Stimulated activated CD8-positive, alpha-beta memory T cell treated with anti-CD3 and anti-CD28 coated beads, Interleukin-12 subunit alpha, Interleukin-12 subunit beta, amount 100 ng/mL, for 1 hour (primary cell): ENCODE results near the gene MEAF6.
A peak's percentile ranks its signal among the peaks of the same experiment; 100 is the strongest.
"Not testable (repeated sequence)": the region's sequence is repeated elsewhere in the genome, so short reads cannot be mapped to it uniquely, and the experiment has no call there.

Source experiments
- DNase-seq: peaks from one replicate; pipeline ENCODE4 v3.0.0-alpha.2; 2020; ENCODE audit warnings: low read depth

The MEAF6 gene

DNA sequence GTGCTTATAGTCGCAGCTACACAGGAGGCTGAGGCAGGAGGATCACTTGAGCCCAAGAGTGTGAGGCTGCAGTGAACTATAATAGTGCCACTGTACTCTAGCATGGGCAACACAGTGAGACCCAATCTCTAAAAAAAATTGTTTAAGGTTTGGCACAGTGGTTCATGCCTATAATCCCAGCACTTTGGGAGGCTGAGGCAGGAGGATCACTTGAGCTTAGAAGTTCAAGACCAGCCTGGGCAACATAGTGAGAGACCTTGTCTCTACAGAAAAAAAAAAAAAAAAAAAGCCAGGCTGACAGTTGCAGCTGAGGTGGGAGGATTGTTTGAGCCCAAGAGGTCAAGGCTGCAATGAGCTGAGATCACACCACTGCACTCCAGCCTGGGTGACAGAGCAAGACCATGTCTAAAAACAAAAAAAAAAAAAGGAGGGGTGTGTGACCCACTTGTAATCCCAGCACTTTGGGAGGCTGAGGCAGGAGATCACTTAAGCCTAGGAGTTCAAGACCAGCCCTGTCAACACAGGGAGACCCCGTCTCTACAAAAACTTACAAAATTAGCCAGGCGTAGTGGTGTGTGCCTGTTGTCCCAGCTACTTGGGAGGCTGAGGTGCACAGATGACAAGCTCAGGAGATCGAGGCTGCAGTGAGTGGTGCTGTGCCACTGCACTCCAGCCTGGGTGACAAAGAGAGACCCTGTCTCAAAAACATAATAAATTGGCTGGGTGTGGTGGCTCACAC lies 18.0 kb upstream of the MEAF6 start:
- DNase-seq: not testable (repeated sequence)

DNA sequence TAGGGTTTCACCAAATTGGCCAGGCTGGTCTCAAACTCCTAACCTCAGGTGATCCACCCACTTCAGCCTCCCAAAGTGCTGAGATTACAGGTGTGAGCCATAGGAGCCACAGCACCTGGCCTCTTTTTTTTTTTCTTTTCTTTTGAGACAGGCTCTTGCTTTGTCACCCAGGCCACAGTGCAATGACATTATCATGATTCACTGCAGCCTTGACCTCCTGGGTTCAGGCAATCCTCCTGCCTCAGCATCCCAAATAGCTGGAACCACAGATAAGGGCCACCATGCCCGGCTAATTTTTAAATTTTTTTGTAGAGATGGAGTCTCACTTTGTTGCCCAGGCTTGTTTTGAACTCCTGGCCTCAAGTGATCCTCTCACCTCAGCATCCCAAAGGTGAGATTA lies 15.3 kb upstream of the MEAF6 start:
- not testable (repeated sequence) for DNase-seq

DNA sequence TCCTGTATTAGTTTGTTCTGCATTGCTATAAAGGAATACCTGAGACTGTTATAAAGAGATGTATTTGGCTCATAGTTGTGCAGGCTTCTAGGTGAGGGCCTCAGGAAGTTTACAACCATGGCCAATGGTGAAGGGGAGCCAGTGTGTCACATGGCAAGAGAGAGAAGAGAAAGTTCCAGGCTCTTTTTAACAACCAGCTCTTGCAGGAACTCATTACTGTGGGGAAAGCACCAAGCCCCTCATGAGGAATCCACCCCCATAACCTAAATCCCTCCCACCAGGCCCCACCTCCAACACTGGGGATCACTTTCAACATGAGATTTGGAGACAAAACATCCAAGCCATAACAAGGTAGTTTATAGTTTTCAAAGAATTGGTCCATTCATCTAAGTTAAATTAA lies 5.0 kb upstream of the MEAF6 start:
- DNase-seq: no peak

DNA sequence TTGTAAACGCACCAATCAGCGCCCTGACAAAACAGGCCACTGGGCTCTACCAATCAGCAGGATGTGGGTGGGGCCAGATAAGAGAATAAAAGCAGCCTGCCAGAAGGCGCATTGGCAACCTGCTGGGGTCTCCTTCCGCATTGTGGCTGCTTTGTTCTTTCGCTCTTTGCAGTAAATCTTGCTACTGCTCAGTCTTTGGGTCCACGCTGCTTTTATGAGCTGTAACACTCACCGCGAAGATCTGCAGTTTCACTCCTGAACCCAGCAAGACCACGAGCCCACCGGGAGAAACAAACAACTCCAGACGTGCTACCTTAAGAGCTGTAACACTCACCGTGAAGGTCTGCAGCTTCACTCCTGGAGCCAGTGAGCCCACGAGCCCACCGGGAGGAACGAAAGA lies 4.4 kb upstream of the MEAF6 start:
- peak; percentile 24 for DNase-seq

DNA sequence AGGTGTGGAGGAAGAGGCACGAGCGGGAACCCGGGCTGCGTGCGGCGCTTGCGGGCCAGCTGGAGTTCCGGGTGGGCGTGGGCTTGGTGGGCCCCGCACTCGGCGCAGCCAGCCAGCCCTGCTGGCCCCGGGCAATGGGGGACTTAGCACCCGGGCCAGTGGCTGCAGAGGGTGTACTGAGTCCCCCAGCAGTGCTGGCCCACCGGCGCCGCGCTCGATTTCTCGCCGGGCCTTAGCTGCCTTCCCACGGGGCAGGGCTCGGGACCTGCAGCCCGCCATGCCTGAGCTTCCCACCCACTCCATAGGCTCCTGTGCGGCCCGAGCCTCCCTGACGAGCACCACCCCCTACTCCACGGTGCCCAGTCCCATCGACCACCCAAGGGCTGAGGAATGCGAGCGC lies 3.7 kb upstream of the MEAF6 start:
- not testable (repeated sequence) for DNase-seq

DNA sequence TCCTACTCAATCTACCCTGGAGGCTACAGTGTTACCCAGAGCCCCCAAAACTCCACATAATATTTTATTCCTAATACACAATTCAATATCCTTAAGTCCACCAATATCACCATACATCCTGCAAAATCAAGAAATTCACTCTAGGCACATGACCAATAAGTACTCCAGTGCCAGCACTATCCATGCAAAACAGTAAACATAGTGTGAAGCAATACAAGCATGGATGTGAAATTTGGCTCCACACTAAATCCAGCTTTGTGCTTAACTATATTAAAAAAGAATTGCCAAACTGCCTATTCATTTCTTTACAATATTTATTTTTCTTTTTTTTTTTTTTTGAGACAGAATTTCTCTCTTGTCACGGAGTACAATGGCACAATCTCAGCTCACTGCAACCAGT lies 3.0 kb upstream of the MEAF6 start:
- DNase-seq: no peak

DNA sequence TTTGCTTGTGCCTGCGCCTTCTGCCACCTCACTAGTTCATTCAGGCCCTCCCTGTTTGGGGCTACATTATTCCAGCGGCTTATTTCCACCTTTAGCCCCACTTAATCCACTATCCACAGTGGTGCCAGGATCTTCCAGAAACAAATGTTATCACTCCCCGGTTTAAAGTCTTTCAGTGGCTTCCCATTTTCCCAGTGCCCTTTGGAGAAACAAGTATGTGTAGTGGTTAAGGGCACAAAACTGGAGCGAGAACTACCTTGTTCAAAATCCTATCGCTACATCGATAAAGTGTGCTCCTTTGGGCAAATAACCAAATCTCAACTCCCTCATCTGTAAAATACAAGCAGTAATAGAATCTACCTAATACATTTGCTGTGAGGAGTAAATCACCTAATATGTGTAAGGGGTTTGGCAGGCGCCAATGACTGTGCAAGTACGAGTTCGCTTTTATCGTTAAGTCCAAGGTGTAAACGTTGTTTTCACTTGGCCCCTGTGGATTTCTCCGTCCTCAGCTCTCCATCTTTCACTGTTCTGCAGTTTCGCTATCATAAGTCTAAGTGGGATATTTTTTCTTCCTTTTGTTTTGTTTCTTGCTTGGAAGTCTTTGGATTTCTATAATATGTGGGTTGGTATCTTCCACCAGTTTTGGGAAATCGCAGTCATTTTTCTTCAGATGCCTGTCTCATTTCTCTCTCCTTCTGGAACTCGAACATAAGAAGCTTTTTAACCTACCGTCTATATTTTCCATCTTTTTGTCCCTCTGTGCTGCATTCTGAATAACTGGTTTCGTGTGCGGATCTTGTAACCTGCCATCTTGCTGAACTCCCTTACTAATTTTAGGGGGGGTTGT lies 844 bp upstream of the MEAF6 start:
- DNase-seq: no peak

DNA sequence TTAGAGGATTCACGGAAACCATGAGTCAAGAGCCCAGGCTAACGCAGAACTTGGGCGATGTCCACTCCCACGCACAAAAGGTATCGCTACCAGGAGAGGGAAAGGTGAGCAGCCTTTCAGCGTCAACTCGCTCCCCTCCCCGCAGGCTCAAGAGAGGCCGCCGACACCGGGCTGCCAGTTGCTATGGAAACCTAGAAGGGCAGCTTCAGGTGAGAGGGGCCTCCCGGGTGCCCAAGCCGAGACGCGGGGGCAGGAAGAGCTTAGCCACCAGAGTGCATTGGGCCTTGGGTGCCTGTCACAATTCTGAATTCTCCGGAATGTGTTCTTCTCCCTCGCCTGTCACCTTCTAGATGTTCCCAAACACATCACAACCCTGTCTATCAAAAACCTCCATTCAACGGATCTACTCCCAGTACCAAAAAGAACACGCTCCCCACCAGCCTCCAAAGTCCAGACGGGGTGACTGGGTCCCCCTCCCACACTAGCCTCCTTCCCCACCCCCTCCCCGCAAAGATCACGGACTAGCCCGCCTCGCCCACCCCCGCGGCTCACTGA lies 694 bp downstream of the MEAF6 start:
- DNase-seq: no peak

DNA sequence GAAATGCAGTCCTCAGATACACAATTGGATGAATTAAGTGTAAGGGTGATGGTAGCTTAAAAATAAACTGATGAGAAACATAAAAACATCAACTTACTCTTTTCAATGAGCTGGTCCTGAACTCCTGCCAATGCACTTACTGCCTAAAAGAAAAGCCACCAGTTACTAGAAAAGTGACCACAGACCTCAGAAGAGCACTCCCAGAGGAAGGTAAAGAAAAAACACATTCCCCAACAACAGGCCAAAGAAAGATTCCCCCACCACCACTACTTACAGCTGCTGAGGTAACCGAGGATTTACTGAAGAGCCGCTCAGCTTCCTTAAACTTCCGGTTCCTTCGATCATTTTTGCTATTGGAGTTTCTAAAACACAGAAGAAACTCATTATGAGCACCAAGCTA lies 5.4 kb downstream of the MEAF6 start:
- no peak for DNase-seq

DNA sequence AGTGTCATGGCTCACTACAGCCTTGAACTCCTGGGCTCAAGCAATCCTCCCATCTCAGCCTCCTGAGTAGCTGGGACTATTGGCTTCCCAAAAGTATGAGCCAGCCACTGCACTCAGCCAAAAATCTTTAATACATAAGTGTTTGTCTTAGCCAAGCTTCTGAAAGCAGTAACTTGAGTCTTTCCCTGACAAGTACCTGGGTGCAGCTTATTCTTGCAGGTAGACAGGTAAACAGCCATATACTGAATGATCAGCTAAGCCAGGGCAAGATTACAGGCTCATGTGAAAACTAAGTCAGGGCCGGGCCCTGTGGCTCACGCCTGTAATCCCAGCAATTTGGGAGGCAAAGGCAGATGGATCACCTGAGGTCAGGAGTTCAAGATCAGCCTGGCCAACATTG lies 7.8 kb downstream of the MEAF6 start:
- no peak for DNase-seq

DNA sequence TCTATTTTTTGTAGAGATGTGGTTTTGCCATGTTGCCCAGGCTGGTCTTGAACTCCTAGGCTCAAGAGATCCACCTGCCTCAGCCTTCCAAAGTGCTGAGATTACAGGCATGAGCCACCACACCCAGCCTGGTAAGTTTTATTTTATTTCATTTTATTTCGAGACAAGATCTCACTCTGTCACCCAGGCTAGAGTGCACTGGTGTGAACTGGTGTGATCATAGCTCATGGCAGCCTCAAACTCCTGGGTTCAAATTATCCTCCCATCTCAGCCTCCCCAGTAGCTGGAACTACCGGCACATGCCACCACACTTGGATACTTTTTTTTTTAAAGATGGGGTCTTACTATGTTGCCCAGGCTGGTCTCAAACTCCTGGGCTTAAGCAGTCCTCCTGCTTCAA lies 11.8 kb downstream of the MEAF6 start:
- not testable (repeated sequence) for DNase-seq

DNA sequence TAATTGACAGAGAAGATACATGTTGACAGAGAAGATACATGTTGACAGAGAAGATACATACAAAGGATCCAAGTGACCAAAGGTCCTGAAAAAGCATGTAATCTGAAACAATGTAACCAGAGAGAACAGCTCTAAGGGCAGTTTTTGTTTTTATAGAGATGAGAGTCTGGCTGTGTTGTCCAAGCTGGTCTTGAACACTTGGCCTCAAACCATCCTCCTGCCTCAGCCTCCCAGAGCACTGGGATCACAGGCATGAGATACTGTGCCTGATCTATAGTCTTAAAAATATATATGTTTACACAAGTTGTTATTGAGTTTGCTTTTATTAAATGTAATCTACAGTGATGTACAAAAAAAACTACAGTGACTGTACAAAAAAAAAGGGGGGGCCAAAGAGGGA lies 12.5 kb downstream of the MEAF6 start:
- DNase-seq: no peak

DNA sequence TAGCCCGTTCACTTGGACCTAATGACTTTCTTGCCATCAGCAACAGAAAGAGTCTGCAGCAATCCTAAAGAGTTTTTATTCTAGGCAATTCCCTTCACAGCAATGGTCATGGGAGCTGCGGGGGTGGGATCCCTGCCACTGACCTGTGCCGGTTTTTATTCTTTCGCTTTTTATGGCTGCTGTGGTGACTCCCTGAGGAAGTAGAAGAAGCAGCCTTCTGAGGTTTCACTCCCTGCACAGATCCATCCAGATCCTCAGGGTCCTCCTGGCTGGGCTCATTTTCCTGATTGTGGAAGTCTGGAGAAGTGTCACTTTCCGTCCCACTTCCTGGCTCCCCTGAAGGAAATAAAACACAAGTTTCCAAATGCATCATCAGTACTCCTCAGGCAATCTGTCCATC lies 12.9 kb downstream of the MEAF6 start:
- no peak for DNase-seq

DNA sequence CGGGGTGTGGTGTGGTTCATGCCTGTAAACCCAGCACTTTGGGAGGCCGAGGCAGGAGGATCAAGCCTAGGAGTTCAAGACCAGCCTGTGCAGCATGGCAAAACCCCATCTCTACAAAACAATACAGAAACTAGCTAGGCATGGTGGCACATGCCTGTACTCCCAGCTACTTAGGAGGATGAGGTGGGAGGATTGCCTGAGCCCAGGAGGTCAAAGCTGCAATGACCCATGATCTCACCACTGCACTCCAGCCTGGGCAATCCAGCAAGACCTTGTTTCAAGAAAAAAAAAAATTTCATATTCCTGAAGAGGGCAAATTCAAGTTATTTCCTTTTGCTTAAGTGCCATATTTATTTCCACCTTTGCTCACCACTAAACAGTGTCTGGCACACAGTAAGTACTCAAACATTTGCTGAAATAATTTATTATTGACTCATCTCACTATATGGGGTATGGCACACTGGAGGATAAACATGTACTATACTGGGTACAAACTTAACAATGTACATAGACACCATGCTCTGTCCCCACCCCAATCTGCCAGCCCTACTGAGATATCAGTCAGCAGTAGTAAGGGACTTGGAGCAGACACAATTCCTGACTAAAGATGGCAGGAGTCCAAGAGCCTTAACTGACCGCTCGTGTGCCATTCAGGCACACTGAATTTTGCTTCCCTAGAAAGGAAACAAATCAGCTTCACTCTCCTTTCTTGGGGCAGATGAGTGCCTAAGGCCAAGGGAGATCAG lies 15.5 kb downstream of the MEAF6 start:
- no peak for DNase-seq

DNA sequence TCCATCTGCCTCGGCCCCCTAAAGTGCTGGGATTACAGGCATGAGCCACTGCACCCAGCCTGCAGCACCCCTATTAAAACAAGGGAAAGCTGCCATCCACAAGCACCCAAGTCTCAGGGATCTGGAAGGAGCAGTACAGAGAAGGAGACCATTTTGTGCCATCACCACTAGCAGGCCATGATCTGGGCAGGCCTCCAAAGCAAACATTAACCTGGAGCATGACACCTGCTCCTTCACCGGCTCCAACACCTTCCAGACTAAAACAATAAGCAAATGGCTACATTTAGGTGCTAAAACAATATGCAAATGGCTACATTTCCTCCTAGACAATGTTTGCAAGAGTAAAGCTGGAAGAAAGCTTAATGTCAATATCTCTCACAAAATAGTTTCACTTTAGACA lies 16.7 kb downstream of the MEAF6 start:
- no peak for DNase-seq

DNA sequence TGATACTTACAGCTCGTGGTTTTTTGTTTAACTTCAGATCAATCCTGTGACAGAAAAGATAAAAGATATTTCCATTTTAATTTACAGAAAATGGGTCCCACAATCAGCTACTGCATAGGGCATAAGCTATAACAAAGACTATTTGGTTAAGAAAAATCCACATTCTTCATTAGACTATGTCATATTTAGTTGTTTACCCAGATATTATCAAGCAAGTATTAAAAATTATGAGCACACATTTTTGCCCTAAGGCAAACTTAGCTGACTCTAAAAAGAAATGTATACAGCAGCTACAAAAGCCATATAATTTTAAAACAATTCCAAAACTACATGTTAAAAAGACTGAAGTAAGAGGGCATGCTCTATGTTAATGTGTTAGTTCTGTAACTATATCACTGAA lies 18.7 kb downstream of the MEAF6 start:
- no peak for DNase-seq

DNA sequence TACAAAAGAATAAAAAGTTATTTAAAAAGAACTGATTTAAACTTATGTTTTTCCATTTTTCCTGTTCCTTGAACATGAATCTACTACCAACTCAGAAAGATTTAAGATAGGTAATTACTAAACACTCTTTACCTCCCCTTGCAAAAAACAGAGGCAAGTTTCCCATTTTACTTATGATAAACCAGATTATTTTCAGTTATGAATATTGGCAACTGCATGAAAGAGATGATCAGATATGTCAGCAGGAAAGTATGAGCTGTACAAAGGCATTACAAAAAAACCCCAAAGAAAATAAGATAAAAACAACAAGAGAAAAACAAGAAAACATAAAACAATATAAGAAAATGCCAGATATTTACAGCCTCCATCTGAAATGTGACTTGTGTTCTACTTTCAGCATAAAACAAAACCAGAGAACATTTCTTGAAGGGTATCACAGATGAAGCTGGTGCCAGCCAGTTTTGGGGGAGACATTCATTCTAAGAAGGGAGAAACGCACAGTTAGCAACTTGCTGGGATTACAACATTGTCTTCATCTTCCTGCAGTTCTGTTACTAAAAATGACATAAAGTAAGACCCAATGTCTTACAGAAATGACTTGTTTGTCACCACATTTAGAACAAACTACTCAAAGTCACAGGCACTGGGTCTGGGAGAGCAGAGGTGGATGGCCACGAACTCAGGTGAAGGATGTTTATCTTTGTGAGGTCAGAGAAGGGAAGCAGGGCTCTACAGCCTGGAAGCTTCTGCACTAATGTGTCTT lies 21.0 kb downstream of the MEAF6 start:
- DNase-seq: no peak

DNA sequence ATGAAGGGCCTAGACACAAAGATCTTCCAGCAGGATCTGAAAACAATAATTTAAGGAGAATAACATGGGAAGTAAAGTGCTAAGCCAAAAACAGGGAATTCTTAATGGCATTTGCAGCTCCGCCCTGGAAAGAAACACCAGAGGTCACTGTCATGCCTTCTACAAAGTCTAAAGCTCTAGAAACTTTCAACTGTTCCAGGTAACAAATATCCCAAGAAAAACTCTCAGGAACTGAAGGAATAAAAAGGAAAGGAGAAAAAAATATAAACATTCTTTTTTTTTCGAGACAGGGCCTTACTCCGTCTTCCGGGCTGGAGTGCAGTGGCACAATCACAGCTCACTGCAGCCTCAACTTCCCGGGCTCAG lies 27.0 kb downstream of the MEAF6 start:
- DNase-seq: no peak

DNA sequence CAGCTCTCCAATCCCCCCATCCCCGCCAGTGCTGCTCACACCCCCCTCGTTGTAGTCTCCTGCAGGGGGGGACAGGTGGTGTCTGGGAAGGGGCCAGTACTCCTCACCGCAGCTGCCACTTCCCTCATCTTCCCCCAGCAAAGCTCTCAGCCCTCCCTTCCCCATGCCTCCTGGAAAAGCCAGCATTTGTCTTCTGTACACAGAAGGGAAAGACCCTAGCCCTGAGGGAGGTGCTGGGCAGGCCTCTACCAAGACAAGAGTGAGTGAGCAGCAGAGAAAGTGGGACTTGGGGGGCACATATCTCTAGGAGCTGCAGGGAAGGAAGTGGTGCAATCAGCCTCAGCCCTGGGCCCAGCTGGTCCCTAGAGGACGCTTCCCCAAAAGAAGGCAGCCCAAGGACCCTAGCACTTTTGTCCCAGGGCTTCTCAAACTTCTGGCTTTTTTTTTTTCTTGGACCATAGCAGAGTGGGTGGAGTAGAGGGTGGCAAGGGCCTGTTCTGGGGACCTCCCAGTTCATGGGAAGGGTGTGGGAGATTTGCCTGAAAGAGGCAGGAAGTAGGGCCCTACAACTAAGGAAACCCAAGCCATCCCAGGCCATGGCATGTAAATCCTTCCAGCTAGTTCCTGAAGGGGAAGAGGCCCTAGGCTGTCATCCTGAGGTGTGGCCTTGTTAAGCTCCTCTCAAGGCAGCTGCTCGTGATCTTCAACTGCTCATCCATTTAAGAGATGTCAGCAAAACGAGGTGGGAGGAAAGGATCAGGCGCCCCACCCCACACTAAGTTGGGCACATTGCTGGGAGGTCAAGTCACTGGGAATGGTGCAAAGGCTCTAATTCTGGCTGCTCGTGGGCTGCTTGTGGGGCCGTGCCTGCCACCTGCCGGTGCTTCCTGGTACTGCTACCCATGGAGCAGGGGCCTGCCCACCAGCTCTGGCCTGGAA lies 27.6 kb downstream of the MEAF6 start:
- DNase-seq: peak; percentile 66

DNA sequence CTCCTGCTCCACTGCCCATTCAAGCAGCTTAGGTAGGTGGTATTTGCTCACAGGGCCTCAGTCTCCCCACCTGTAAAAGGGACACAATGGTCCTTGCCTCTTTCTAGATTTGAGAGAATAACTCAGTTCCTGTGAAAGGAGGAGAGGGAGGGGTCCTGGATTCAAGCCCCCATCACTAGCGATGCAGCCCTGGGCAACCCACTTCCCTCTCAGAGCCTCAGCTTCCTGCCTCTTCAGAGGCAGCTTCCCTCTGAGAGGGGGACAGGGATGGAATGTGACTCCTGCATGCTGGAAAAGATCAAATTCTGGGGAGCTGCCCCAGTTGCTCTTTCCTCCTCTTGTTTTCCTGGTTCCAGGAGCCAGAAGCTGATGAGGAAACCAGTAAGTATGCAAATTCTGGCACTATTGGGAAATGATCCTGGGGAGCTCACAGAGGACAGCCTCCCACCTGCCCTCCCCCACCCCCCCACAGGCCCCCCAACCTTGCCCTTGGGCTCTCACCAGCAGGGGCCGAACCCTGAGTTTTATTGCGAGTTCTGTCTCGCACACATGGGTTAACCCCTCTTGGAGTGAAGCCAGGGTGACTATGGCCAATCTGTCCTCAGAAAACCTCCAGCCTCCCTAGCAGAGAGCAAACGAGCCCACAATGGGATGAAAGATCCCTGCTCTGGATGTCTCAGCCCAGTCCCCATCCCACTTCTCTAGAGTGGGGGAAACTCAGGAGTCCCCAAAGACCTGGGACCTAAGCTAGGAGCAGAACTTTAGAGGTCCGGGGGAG lies 28.5 kb downstream of the MEAF6 start:
- no peak for DNase-seq
